Skeletal muscle tissue (tissue), 4 donors: ENCODE results near the gene SURF2. TPM values are rescaled to one million over a fixed set of nuclear protein-coding genes. Genes with fewer than 3 reads are reported as not detected.

ENCODE experiments used
- H3K27ac ChIP-seq: one replicate; pipeline ENCODE4 v1.7.0; 2013; ENCODE audit warnings: mild to moderate bottlenecking, low read depth, low read length, inconsistent platforms
- H3K27me3 ChIP-seq, 3 donors: one replicate each; pipeline ENCODE4 v1.7.0; 2013; ENCODE audit warnings: low read length in 3 of 3; ENCODE audit not compliant: control insufficient read depth in 3 of 3, insufficient read depth in 3 of 3
- H3K36me3 ChIP-seq, 3 donors: one replicate each; pipeline ENCODE4 v1.7.0; 2013; ENCODE audit warnings: low read length in 3 of 3; ENCODE audit not compliant: control insufficient read depth in 3 of 3, insufficient read depth in 3 of 3
- H3K4me1 ChIP-seq, 3 donors: one replicate each; pipeline ENCODE4 v1.7.0; 2013; ENCODE audit warnings: low read length in 3 of 3, mild to moderate bottlenecking in 3 of 3; ENCODE audit not compliant: control insufficient read depth in 3 of 3, insufficient read depth in 3 of 3
- H3K4me3 ChIP-seq, 3 donors: one replicate each; pipeline ENCODE4 v1.7.0; 2013; ENCODE audit warnings: low read length in 3 of 3
- H3K9ac ChIP-seq, 3 donors: one replicate each; pipeline ENCODE4 v1.7.0; 2013; ENCODE audit warnings: low read length in 3 of 3, mild to moderate bottlenecking in 3 of 3, moderate library complexity in 2 of 3, low read depth in 1 of 3
- H3K9me3 ChIP-seq, 3 donors: one replicate each; pipeline ENCODE4 v1.7.0; 2013; ENCODE audit warnings: low read length in 3 of 3; ENCODE audit not compliant: control insufficient read depth in 3 of 3
- total RNA-seq: library from RNA; depleted of rRNA; stranded (reverse); fragments of >200 nt; gene quantifications from one replicate; pipeline ENCODE4 v1.2.3, GENCODE V29; 2014
- donor health status: Osteomylitis.

SURF2 gene
- total RNA-seq, 1 donor from 2014 or later: 12.5 TPM

DNA sequence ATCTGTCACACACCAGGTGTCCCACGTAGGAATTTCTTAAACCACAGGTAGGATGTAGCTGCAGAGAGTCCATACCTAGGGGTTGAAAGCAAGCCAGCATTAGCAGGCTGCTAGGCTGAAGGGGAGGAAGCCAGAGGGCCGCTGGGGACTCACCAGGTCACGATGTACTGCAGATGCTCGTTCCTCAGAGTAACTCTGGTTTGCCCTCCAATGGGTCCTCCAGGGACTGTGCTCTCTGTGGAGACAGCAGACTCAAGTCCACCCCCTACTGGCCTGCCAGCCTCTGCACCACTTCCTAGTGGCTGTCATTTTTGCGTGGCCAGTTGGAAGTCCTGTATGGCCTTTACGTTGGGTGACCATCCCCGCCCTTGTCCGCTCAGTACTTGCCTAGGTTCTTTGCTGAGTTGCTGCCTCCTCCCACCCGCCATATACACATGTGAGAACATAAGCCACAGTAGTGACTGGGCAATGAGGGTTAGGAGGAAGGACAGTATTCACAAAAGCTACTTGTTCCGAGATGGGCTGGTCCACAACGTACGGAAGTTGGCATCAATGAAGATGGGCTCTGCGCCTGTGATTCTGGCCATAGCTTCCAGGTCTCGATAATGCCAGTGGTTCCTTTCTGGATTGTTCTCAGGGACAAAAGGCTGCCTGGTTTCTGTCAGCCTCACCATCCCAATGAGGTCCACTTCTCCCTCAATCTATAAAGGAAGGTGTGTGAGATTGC is 4.3 kb upstream of the SURF2 start:
- Histone ChIP-seq H3K9me3 (no peaks in the 10 kb centered on the region), H3K4me3 (no peak overlapping the region), H3K9ac (peak overlapping the region in 1 of 3 donors; percentile 57), H3K27me3 (no peaks in the 10 kb centered on the region), H3K27ac (no peak overlapping the region), H3K36me3 (peaks cover 49 to 57% (median 53%) of the 10 kb centered on the region in 3 donors), H3K4me1 (peaks cover 29 to 50% (median 35%) of the 10 kb centered on the region in 3 donors)

DNA sequence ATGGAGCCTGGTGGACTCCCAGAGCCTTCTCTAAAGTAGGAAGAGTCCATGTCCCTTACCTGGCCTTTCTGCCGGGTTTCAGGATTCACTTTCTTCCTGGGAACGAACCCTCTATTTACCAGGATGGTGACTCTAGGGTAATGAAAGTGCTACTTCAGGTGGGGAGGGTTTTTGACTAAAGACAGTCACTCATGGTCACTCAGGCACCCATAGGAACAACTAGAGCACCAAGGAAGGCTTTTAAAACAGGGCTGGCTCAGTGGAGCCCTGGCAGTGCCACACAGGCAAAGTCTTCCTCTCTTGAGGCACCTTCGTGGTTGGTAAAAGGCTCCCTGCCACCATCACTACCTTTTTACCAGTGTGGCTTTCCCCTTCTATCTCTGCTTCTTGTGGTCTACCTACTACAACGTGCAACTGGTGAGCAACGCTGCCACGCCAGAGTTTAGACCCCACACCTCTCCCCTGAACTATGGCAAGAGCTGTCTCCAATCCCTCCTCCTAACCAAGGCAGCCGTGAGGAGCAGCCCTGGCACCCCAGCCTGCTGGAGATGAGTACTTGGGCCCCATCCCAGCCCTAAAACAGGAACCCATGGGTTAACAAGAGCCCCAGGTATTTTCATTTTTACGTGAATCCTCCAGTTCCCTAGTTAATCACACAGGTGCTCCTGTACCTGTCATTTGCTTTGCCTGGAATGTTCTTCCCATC is 3.6 kb upstream of the SURF2 start:
- Histone ChIP-seq H3K4me1 (peaks cover 36 to 57% (median 42%) of the 10 kb centered on the region in 3 donors), H3K9me3 (no peaks in the 10 kb centered on the region), H3K36me3 (peaks cover 50 to 59% (median 53%) of the 10 kb centered on the region in 3 donors), H3K9ac (peak overlapping the region in 1 of 3 donors; percentile 2), H3K4me3 (no peak overlapping the region), H3K27ac (no peak overlapping the region), H3K27me3 (no peaks in the 10 kb centered on the region)

DNA sequence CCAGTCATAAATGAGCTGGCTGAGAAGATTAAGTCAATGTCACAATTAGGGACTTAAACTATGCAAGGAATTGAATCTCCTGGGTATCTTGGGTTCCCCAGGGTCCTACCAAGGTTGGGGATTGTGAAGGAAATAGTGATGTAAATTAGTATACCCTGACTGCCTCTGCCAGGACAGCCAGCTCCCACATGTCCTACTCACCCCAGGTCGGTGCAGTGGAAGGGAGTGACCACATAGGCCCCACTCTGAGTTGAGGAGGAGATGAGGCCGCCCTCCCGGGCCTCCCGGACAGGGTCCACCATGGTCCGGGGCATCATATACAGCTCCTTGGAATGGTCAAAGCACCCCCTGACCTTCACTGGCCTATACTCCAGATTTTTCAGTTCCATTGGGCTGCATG is 2.8 kb upstream of the SURF2 start:
- Histone ChIP-seq H3K4me3 (no peak overlapping the region), H3K4me1 (peaks cover 37 to 59% (median 46%) of the 10 kb centered on the region in 3 donors), H3K36me3 (peaks cover 50 to 63% (median 53%) of the 10 kb centered on the region in 3 donors)

GRCh38 chr9:133354766-133355165 is 1.6 kb upstream of the SURF2 start:
- Histone ChIP-seq H3K9me3 (no peaks in the 10 kb centered on the region), H3K36me3 (peaks cover 46 to 57% (median 47%) of the 10 kb centered on the region in 3 donors), H3K9ac (peak overlapping the region; percentile 45 to 91 (median 47)), H3K27ac (no peak overlapping the region), H3K4me3 (no peak overlapping the region), H3K27me3 (no peaks in the 10 kb centered on the region), H3K4me1 (peaks cover 28 to 53% (median 37%) of the 10 kb centered on the region in 3 donors)

More for the DNA sequence above, 2.8 kb upstream of the SURF2 start:
- H3K9me3 ChIP-seq: no peaks in the 10 kb centered on the region
- H3K9ac ChIP-seq: peak overlapping the region in 2 of 3 donors; percentile 25 to 35
- no peaks in the 10 kb centered on the region for H3K27me3 ChIP-seq
- H3K27ac ChIP-seq: no peak overlapping the region

DNA sequence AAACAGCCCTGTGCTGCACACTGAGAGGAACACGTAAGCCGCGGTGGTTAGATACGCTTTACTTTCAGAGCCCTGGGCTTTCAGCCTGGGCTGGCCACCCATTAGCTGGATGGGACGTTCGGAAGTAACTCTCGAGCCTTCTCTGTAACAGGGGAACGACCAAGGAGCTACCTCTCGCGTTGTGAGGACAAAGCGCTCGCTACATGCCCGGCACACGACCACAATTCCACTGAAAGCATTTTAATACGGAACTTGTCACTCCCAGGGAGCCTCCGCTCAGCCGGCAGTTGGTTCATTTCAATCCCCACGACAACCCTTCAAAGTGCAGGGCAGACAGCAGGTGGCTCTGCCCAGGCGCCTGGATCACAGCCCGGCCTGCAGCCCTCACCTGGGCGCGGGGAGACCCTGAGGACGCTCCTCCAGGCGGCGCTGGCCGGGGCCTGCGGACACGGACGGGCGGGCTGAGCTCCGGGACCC is 431 bp upstream of the SURF2 start:
- H3K36me3 ChIP-seq: peaks cover 46 to 57% (median 47%) of the 10 kb centered on the region in 3 donors
- no peaks in the 10 kb centered on the region for H3K9me3 ChIP-seq
- peaks cover 26 to 50% (median 35%) of the 10 kb centered on the region in 3 donors for H3K4me1 ChIP-seq
- no peaks in the 10 kb centered on the region for H3K27me3 ChIP-seq
- peak overlapping the region; percentile 87 to 91 (median 88) for H3K4me3 ChIP-seq
- peak overlapping the region; percentile 41 for H3K27ac ChIP-seq
- peak overlapping the region; percentile 91 for H3K9ac ChIP-seq

GRCh38 chr9:133357656-133358055 is 1.3 kb downstream of the SURF2 start:
- Histone ChIP-seq H3K9me3 (no peaks in the 10 kb centered on the region), H3K9ac (peak overlapping the region in 2 of 3 donors; percentile 36 to 82), H3K27me3 (no peaks in the 10 kb centered on the region), H3K36me3 (peaks cover 46 to 54% (median 47%) of the 10 kb centered on the region in 3 donors), H3K4me1 (peaks cover 26 to 46% (median 35%) of the 10 kb centered on the region in 3 donors), H3K4me3 (peak overlapping the region; percentile 65 to 81 (median 76)), H3K27ac (no peak overlapping the region)

DNA sequence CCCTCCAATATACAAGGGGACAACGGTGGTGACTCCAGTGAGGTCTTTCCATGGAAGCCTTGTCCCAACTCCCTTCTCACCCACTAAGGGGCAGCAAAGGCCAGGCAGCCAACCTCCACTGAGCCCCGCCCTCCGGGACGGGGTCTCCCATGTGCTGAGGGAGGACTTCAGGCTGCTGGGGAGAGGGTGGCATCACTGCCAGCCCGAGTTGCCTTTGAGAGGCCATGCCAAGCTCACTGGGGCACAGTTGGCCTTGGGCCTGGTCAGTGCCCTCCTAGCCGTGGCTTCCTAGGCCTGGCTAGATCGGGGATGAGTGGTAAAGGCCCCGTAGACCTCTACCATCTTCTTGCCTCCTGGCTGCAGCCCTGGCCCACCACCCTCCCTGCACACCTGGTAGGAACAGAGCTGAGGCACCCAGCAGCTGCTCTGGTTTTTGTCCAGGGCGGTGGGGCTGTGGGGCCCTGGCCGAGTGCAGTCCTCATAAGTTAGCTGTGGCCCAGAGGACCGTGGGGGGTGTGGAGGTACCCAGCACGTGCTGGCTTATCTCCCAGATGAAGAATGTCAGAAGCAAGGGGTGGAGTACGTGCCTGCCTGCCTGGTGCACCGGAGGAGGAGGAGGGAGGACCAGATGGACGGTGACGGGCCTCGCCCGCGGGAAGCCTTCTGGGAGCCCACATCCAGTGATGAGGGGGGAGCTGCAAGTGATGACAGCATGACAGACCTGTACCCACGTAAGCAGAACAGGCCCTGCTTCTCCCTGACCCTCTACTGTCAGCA is 3.2 kb downstream of the SURF2 start:
- Histone ChIP-seq H3K27me3 (no peaks in the 10 kb centered on the region), H3K9me3 (no peaks in the 10 kb centered on the region), H3K9ac (peak overlapping the region in 1 of 3 donors; percentile 25), H3K4me3 (no peak overlapping the region), H3K27ac (no peak overlapping the region), H3K4me1 (peaks cover 24 to 39% (median 34%) of the 10 kb centered on the region in 3 donors), H3K36me3 (peaks cover 46 to 47% (median 46%) of the 10 kb centered on the region in 3 donors)

- Histone ChIP-seq H3K4me3 (no peak overlapping the region), H3K27ac (no peak overlapping the region), H3K27me3 (no peaks in the 10 kb centered on the region), H3K9me3 (no peaks in the 10 kb centered on the region), H3K9ac (no peak overlapping the region), H3K4me1 (peaks cover 13 to 28% (median 23%) of the 10 kb centered on the region in 3 donors), H3K36me3 (peaks cover 54 to 56% (median 54%) of the 10 kb centered on the region in 3 donors)
Measured at GRCh38 chr9:133360400-133361393, 4.3 kb downstream of the SURF2 start.
